Ishikawa (cell line): Measurements from ENCODE around the gene KCNN4.

Source experiments
- CEBPB ChIP-seq: IDR thresholded peaks from 2 replicates; pipeline ENCODE4 v1.6.1; 2012
- CREB1 ChIP-seq: IDR thresholded peaks from 2 replicates; pipeline ENCODE4 v1.6.1; 2012; ENCODE audit warnings: low read depth
- FOXM1 ChIP-seq: IDR thresholded peaks from 2 replicates; pipeline ENCODE4 v1.6.1; 2012; ENCODE audit warnings: low read depth, borderline replicate concordance
- MAX ChIP-seq: IDR thresholded peaks from 2 replicates; pipeline ENCODE4 v1.6.1; 2012
- NFIC ChIP-seq: IDR thresholded peaks from 2 replicates; pipeline ENCODE4 v1.6.1; 2012
- RAD21 ChIP-seq: IDR thresholded peaks from 2 replicates; pipeline ENCODE4 v1.6.1; 2012; ENCODE audit warnings: low read depth
- REST ChIP-seq: IDR thresholded peaks from 2 replicates; pipeline ENCODE4 v1.6.1; 2012; ENCODE audit warnings: low read depth, mild to moderate bottlenecking
- TAF1 ChIP-seq: IDR thresholded peaks from 2 replicates; pipeline ENCODE4 v1.6.1; 2012; ENCODE audit warnings: low read depth, mild to moderate bottlenecking
- USF1 ChIP-seq: IDR thresholded peaks from 2 replicates; pipeline ENCODE4 v1.6.1; 2012
- YY1 ChIP-seq: IDR thresholded peaks from 2 replicates; pipeline ENCODE4 v1.6.1; 2012; ENCODE audit warnings: low read depth

GRCh38 chr19:43723588-43723987 is 57.2 kb downstream of the KCNN4 start:
- TF ChIP-seq TAF1 (no peak), REST (no peak), YY1 (no peak), CEBPB (no peak), RAD21 (peak; percentile 38), NFIC (no peak), CREB1 (no peak), FOXM1 (no peak), MAX (no peak), USF1 (no peak)
